Cardiac muscle cell (in vitro differentiated cells and primary cell): Measurements from ENCODE around the gene TMEM255A. TPM values are rescaled to one million over a fixed set of nuclear protein-coding genes. Genes with fewer than 3 reads are reported as not detected.

Source experiments
- DNase-seq, 2 donors: peaks; one replicate each; pipeline versions ENCODE4 v3.0.0 to v3.0.0-alpha.2; 2010 to 2017; ENCODE audit warnings: low read depth in 1 of 2, low spot score in 1 of 2
- H3K27ac ChIP-seq: fragments of 200-600 bp; sonication (generic); 2 replicates; pipeline ENCODE4 v1.5.1; 2016
- H3K27me3 ChIP-seq: fragments of 200-600 bp; sonication (generic); 2 replicates; pipeline ENCODE4 v1.6.0; 2016; ENCODE audit warnings: control low read depth
- H3K36me3 ChIP-seq: fragments of 200-600 bp; sonication (generic); 2 replicates; pipeline ENCODE4 v1.5.1; 2016; ENCODE audit warnings: control low read depth
- H3K4me1 ChIP-seq: fragments of 200-600 bp; sonication (generic); 2 replicates; pipeline ENCODE4 v1.8.1; 2017; ENCODE audit warnings: low read depth, mild to moderate bottlenecking, mixed run types
- H3K4me3 ChIP-seq: fragments of 200-600 bp; sonication (generic); 2 replicates; pipeline ENCODE4 v1.5.1; 2016; ENCODE audit warnings: mild to moderate bottlenecking
- H3K9me3 ChIP-seq: fragments of 200-600 bp; sonication (generic); 2 replicates; pipeline ENCODE4 v1.5.1; 2017; ENCODE audit warnings: low read depth, mild to moderate bottlenecking, control low read depth
- polyA plus RNA-seq: library from polyadenylated mRNA; unstranded; fragments of >200 nt; fragmentation: Nextera tagmentation; extraction: Ambion mirVana; gene quantifications from 2 replicates; pipeline ENCODE4 v1.2.1, GENCODE V29; 2016
- total RNA-seq: library from RNA; depleted of rRNA; stranded (reverse); fragments of >200 nt; gene quantifications from 2 replicates; pipeline ENCODE4 v1.2.3, GENCODE V29; 2016
- TF ChIP-seq, protein P1 (sequence below): IDR thresholded peaks from 2 replicates; pipeline ENCODE4 v1.5.1; 2012; ENCODE audit warnings: low read depth, mild to moderate bottlenecking, low read length

The TMEM255A gene
- total and polyA plus RNA-seq, 2 experiments from 2014 or later = 3.1 to 5.2 TPM

DNA sequence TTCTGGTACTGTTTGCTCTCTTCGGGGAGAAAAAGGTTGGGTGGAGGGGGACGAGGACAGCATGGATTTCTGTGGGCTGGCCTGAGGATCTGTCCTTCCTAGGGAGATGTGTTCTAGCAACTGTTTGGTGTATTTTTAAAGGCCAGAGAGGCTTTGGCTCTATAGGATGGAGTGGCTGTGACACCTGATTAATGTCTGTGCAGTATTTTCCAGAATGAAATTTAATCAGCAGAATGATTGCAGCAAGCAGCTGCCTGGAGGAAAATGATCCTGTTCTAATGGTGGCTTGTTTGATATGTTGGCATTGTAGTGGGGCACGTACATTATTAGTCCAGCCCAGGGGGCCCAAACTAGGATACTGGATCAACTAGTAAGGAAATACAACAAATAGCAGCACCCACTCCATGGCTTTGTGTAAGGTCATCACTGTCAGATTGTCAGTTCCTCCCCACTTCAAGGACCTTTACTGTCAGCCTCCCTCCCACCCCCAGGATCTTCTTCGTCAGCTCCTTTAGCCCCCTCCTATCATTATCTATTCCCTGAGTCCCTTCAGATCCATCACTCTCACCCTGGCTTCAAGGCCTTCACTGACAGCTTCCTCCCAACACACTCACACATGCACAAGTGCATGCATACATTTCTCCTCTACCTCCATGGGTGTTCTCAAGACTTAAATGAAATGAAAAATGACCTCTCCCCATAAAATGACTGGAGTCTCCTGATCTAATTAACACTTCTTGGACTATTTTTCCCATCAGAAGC, 10.4 kb upstream of the TMEM255A start:
- Histone ChIP-seq H3K27ac (no peak overlapping the region), H3K36me3 (no peaks in the 10 kb centered on the region), H3K9me3 (no peaks in the 10 kb centered on the region), H3K4me1 (no peaks in the 10 kb centered on the region), H3K4me3 (no peak overlapping the region), H3K27me3 (peaks cover 17% of the 10 kb centered on the region)
- TF ChIP-seq, protein P1, sequence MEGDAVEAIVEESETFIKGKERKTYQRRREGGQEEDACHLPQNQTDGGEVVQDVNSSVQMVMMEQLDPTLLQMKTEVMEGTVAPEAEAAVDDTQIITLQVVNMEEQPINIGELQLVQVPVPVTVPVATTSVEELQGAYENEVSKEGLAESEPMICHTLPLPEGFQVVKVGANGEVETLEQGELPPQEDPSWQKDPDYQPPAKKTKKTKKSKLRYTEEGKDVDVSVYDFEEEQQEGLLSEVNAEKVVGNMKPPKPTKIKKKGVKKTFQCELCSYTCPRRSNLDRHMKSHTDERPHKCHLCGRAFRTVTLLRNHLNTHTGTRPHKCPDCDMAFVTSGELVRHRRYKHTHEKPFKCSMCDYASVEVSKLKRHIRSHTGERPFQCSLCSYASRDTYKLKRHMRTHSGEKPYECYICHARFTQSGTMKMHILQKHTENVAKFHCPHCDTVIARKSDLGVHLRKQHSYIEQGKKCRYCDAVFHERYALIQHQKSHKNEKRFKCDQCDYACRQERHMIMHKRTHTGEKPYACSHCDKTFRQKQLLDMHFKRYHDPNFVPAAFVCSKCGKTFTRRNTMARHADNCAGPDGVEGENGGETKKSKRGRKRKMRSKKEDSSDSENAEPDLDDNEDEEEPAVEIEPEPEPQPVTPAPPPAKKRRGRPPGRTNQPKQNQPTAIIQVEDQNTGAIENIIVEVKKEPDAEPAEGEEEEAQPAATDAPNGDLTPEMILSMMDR = no peak
- no peak for DNase-seq

DNA sequence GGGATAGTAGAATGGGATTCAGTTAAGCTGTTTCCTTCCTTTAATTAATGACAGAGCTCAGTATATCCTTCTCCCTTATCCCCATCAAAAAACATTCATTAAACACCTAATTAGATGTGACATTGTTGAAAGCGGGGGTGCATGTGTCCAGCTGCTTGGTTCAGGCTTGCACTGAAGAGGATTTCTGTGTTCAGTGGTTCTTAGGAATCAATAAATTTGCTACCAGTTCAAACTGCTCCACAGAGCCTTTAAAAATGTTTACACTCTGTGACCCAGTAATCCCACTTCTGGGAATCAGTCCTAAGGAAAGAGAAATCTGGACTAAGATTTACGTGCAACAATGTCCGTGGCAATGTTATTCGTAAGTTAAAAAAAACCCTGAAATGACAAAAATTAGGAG, 7.2 kb upstream of the TMEM255A start:
- DNase-seq = no peak
- Histone ChIP-seq H3K4me1 (no peaks in the 10 kb centered on the region), H3K27me3 (peaks cover 37% of the 10 kb centered on the region), H3K4me3 (no peak overlapping the region), H3K9me3 (no peaks in the 10 kb centered on the region), H3K36me3 (no peaks in the 10 kb centered on the region), H3K27ac (no peak overlapping the region)
- TF ChIP-seq, protein P1 = no peak

DNA sequence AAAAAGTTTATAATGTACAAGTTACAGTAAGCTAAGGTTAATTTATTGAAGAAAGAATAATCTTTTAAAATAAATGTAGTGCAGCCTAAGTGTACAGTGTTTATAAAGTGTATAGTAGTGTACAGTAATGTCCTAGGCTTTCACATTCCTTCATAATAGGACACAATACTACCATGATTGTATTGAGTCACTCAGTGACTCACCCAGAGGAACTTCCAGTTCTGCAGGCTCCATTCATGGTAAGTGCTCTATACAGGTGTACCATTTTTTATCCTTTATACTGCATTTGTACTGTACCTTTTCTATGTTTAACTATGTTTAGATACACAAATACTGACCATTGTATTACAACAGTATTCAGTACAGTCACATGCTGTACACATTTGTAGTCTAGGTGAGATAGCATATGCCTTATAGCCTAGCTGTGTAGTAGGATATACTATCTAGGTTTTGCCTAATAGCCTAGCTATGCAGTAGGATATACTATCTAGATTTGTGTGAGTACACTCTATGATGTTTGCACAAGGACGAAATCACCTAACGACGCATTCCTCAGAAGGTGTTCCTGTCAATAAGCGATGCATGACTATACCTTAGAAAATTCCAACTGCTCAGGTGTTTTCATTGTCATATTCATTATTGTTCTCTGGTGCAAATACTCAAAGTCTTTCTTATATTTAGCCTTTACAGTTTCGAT, 5.5 kb upstream of the TMEM255A start:
- TF ChIP-seq, protein P1 = no peak
- no peaks in the 10 kb centered on the region for H3K36me3 ChIP-seq
- H3K4me3 ChIP-seq = no peak overlapping the region
- no peak overlapping the region for H3K27ac ChIP-seq
- no peak for DNase-seq
- no peaks in the 10 kb centered on the region for H3K9me3 ChIP-seq
- no peaks in the 10 kb centered on the region for H3K4me1 ChIP-seq
- H3K27me3 ChIP-seq = peaks cover 51% of the 10 kb centered on the region

DNA sequence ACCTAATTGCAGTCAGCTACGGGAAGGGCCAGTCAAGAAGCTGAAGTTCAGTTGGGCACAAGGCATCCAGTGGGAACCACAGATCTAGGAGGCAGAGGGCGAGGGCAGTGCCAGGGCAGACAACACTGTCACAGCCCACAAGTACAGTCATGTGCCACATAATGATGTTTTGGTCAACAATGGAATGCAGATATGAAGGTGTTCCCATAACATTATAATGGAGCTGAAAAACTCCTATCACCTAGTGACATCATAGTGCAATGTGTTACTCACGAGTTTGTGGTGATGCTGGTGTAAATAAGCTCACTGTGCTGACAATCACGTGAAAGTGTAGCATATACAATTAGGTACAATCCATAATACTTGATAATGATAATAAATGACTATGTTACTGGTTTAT, 4.5 kb upstream of the TMEM255A start:
- H3K9me3 ChIP-seq = no peaks in the 10 kb centered on the region
- no peaks in the 10 kb centered on the region for H3K36me3 ChIP-seq
- no peaks in the 10 kb centered on the region for H3K4me1 ChIP-seq
- no peak overlapping the region for H3K4me3 ChIP-seq
- H3K27me3 ChIP-seq = peaks cover 60% of the 10 kb centered on the region
- DNase-seq = no peak
- TF ChIP-seq, protein P1 = no peak
- no peak overlapping the region for H3K27ac ChIP-seq

DNA sequence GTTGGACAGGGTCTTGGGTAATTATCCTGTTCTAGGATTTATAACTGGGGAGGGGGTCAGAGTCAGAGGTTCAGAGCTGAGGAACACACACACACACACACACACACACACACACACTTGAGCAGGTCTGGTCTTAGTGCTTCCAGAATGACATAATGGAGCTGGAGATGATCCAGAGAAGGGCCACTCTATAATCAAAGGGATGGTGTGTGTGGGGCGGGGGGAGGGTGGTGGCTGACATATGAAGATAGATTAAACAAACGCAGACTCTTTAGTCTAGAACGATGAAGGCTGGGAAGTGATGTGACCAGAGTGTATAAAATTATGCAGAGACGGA, 434 bp upstream of the TMEM255A start:
- H3K27me3 ChIP-seq = peaks cover 44% of the 10 kb centered on the region
- no peaks in the 10 kb centered on the region for H3K9me3 ChIP-seq
- TF ChIP-seq, protein P1 = no peak
- no peak overlapping the region for H3K4me3 ChIP-seq
- no peak for DNase-seq
- H3K27ac ChIP-seq = no peak overlapping the region
- no peaks in the 10 kb centered on the region for H3K36me3 ChIP-seq
- H3K4me1 ChIP-seq = no peaks in the 10 kb centered on the region
